Tongue (tissue), 2 donors: ENCODE data around the gene SPTBN5. TPM values are rescaled to one million over a fixed set of nuclear protein-coding genes. Genes with fewer than 3 reads are reported as not detected.
A peak's percentile ranks its signal among the peaks of the same experiment; 100 is the strongest.

Experiments
- DNase-seq: peaks from one replicate; pipeline ENCODE4 v3.0.0-alpha.2; 2015
- total RNA-seq: library from RNA; depleted of rRNA; stranded (reverse); fragments of >200 nt; gene quantifications from one replicate; pipeline ENCODE4 v1.2.3, GENCODE V29; 2014

The SPTBN5 gene
- total RNA-seq, 1 donor from 2014 or later, result 2.2 TPM

- DNase-seq, result no peak
Observed at GRCh38 chr15:41823502-41823901, 70.4 kb downstream of the SPTBN5 start.

GRCh38 chr15:41822957-41823356 is 70.9 kb downstream of the SPTBN5 start:
- DNase-seq, result no peak

- DNase-seq, result no peak
Observed at GRCh38 chr15:41822471-41822870, 71.4 kb downstream of the SPTBN5 start.

GRCh38 chr15:41821831-41822230 is 72.0 kb downstream of the SPTBN5 start:
- no peak for DNase-seq

GRCh38 chr15:41820791-41821423 is 72.9 kb downstream of the SPTBN5 start:
- no peak for DNase-seq

GRCh38 chr15:41819455-41820050 is 74.3 kb downstream of the SPTBN5 start:
- DNase-seq, result no peak

GRCh38 chr15:41817781-41818180 is 76.1 kb downstream of the SPTBN5 start:
- DNase-seq, result no peak

- no peak for DNase-seq
Observed at GRCh38 chr15:41817327-41817726, 76.5 kb downstream of the SPTBN5 start.

GRCh38 chr15:41816788-41817187 is 77.1 kb downstream of the SPTBN5 start:
- no peak for DNase-seq

GRCh38 chr15:41814534-41814933 is 79.3 kb downstream of the SPTBN5 start:
- DNase-seq, result no peak

GRCh38 chr15:41813426-41813825 is 80.4 kb downstream of the SPTBN5 start:
- DNase-seq, result no peak

GRCh38 chr15:41812820-41813375 is 81.0 kb downstream of the SPTBN5 start:
- DNase-seq, result no peak

- DNase-seq, result peak; percentile 94
Observed at GRCh38 chr15:41811432-41812195, 82.2 kb downstream of the SPTBN5 start.

GRCh38 chr15:41810651-41811431 is 83.0 kb downstream of the SPTBN5 start:
- DNase-seq, result no peak

- DNase-seq, result no peak
Observed at GRCh38 chr15:41809526-41810220, 84.2 kb downstream of the SPTBN5 start.

- DNase-seq, result no peak
Observed at GRCh38 chr15:41809121-41809520, 84.7 kb downstream of the SPTBN5 start.

GRCh38 chr15:41806291-41807181 is 87.3 kb downstream of the SPTBN5 start:
- DNase-seq, result no peak

- DNase-seq, result no peak
Observed at GRCh38 chr15:41805711-41806110, 88.1 kb downstream of the SPTBN5 start.

GRCh38 chr15:41804916-41805666 is 88.8 kb downstream of the SPTBN5 start:
- DNase-seq, result peak; percentile 50

GRCh38 chr15:41804361-41804760 is 89.5 kb downstream of the SPTBN5 start:
- DNase-seq, result peak; percentile 45
